HEK293 (cell line): ENCODE measurements around the gene EIPR1.

Experiments
- CTCF ChIP-seq: fragments of 450-650 bp; formaldehyde crosslinking; IDR thresholded peaks from 2 replicates; pipeline ENCODE4 v1.5.1; 2016; ENCODE audit warnings: missing biosample characterization, missing genetic modification characterization
- YY2 ChIP-seq: fragments of 450-650 bp; formaldehyde crosslinking; IDR thresholded peaks from 2 replicates; pipeline ENCODE4 v1.5.1; 2016; ENCODE audit warnings: missing biosample characterization, missing genetic modification characterization
- ZNF16 ChIP-seq: fragments of 450-650 bp; formaldehyde crosslinking; IDR thresholded peaks from 2 replicates; pipeline ENCODE4 v1.5.1; 2016; ENCODE audit warnings: low read depth, missing biosample characterization, missing genetic modification characterization
- ZNF24 ChIP-seq: fragments of 450-650 bp; formaldehyde crosslinking; IDR thresholded peaks from 2 replicates; pipeline ENCODE4 v1.5.1; 2016; ENCODE audit warnings: missing biosample characterization, missing genetic modification characterization
- ZNF544 ChIP-seq: fragments of 450-650 bp; formaldehyde crosslinking; IDR thresholded peaks from 2 replicates; pipeline ENCODE4 v1.5.0; 2017; ENCODE audit warnings: missing biosample characterization, missing genetic modification characterization
- ZNF768 ChIP-seq: fragments of 450-650 bp; formaldehyde crosslinking; IDR thresholded peaks from 2 replicates; pipeline ENCODE4 v1.5.1; 2018; ENCODE audit warnings: missing biosample characterization, mild to moderate bottlenecking, missing genetic modification characterization

GRCh38 chr2:3216841-3217495, 160.7 kb downstream of the EIPR1 start:
- TF ChIP-seq CTCF (no peak), ZNF768 (no peak), ZNF24 (no peak), ZNF16 (tag by site-specific recombination) (no peak), YY2 (tag by site-specific recombination) (no peak), ZNF544 (tag by site-specific recombination) (no peak)
